Stomach (tissue), 9 donors: ENCODE results near the gene RNF112. TPM values are rescaled to one million over a fixed set of nuclear protein-coding genes. Genes with fewer than 3 reads are reported as not detected.

Experiments used
- DNase-seq, 2 donors: peaks; one replicate each; pipeline versions ENCODE4 v3.0.0 to v3.0.0-alpha.2; 2013 to 2019
- H3K27ac ChIP-seq, 5 donors: fragments of 200-600 bp in 4 of 5; sonication (generic) in 4 of 5; one replicate each; pipeline ENCODE4 v1.5.1; 2013 to 2019; ENCODE audit warnings: mild to moderate bottlenecking in 1 of 5, moderate library complexity in 1 of 5
- H3K27me3 ChIP-seq, 3 donors: fragments of 200-600 bp; sonication (generic); one replicate each; pipeline ENCODE4 v1.5.1; 2017 to 2019; ENCODE audit warnings: mixed run types in 1 of 3
- H3K36me3 ChIP-seq, 4 donors: fragments of 200-600 bp; sonication (generic); 1 replicate in 3 of 4; 2 replicates in 1 of 4; pipeline ENCODE4 v1.5.1; 2016 to 2019
- H3K4me1 ChIP-seq, 4 donors: fragments of 200-600 bp; sonication (generic); one replicate each; pipeline ENCODE4 v1.5.1; 2016 to 2019
- H3K4me3 ChIP-seq, 4 donors: fragments of 200-600 bp; sonication (generic) in 3 of 4; one replicate each; pipeline ENCODE4 v1.5.1; 2016 to 2019; ENCODE audit warnings: mild to moderate bottlenecking in 1 of 4
- H3K9me3 ChIP-seq, 4 donors: fragments of 200-600 bp; sonication (generic); one replicate each; pipeline ENCODE4 v1.5.1; 2016 to 2019
- CTCF ChIP-seq, 7 experiments: fragments of 450-650 bp in 4 of 7; fragments of 200-600 bp in 3 of 7; sonication (generic) in 3 of 7; IDR thresholded peaks; one replicate each; pipeline ENCODE4 v1.5.1; 2016 to 2019; ENCODE audit warnings: antibody characterized with exemption in 7 of 7, control low read depth in 2 of 7, mild to moderate bottlenecking in 1 of 7
- EP300 ChIP-seq: sonication (generic); formaldehyde crosslinking; IDR thresholded peaks from one replicate; pipeline ENCODE4 v1.6.1; 2017; ENCODE audit warnings: antibody characterized with exemption
- POLR2A ChIP-seq, 4 donors: fragments of 450-650 bp; IDR thresholded peaks; one replicate each; pipeline ENCODE4 v1.6.1; 2016; ENCODE audit warnings: antibody characterized with exemption in 4 of 4, control low read depth in 2 of 4, mild to moderate bottlenecking in 1 of 4, moderate library complexity in 1 of 4
- POLR2AphosphoS5 ChIP-seq, 3 donors: sonication (generic); formaldehyde crosslinking; IDR thresholded peaks; one replicate each; pipeline ENCODE4 v1.6.1; 2016; ENCODE audit warnings: antibody characterized with exemption in 3 of 3
- WGBS, 5 donors: extraction: QIAGEN DNeasy Blood & Tissue Kit in 3 of 5; methylation state at CpG; one replicate each; pipeline versions ENCODE4 v1.1.5 to v1.1.7; 2013 to 2018; 5-methylcytosine and 5-hydroxymethylcytosine counted together
- intact Hi-C: fragments of 100-400 bp; cut with DNase I; formaldehyde crosslinking; loops from one replicate; pipeline ENCODE4 v1.15.1; 2023; ENCODE audit warnings: low total_unique reads
- polyA plus RNA-seq, 3 donors: library from polyadenylated mRNA; stranded (reverse); fragments of 200-250 nt; gene quantifications; one replicate each; pipeline ENCODE4 v1.2.3, GENCODE V29; 2013
- total RNA-seq, 5 donors: library from RNA; depleted of rRNA; stranded (reverse); fragments of >200 nt; gene quantifications; one replicate each; pipeline versions ENCODE4 v1.1.0 to v1.2.3, GENCODE V29; 2014 to 2016
- donor health status: healthy with polysubstance abuse.
- donor health status: Bipolar disorder and iron deficiency.
- donor health status: healthy.

The RNF112 gene
- total and polyA plus RNA-seq, 8 donors = 0.45 to 5.0 (median 2.1) TPM; not detected in 2

DNA sequence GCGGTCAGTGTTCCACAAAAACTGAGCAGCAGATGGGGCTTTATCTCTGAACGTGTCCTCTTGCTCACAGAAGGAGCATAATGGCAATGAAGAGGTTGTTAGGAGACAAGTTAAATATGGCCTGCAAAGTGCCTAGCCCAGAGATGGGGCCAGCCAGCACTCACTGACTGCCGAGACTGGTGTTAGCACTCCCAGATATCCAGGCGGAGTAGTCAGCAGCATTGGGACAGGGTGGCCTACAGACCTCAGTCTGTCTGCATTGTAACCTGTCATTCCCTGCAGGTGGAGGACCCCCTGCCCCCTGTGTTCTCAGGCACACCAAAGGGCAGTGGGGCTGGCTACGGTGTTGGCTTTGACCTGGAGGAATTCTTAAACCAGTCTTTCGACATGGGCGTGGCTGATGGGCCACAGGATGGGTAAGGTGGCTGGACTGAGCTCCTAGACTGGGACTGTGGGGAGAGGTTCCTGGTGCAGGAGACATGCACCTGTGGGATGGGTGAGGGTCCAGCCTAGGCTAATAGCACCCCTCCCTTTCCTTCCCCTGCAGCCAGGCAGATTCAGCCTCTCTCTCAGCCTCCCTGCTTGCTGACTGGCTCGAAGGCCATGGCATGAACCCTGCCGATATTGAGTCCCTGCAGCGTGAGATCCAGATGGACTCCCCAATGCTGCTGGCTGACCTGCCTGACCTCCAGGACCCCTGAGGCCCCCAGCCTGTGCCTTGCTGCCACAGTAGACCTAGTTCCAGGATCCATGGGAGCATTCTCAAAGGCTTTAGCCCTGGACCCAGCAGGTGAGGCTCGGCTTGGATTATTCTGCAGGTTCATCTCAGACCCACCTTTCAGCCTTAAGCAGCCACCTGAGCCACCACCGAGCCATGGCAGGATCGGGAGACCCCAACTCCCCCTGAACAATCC is 28.2 kb upstream of the RNF112 start:
- Histone ChIP-seq H3K9me3 (no peaks in the 10 kb centered on the region), H3K27me3 (no peaks in the 10 kb centered on the region), H3K4me1 (peaks cover 64 to 90% (median 84%) of the 10 kb centered on the region in 4 donors), H3K36me3 (peaks cover 46 to 62% (median 55%) of the 10 kb centered on the region in 4 donors), H3K4me3 (no peak overlapping the region), H3K27ac (peak overlapping the region in 3 of 5 donors; percentile 53 to 94 (median 89))
- TF ChIP-seq POLR2A (IDR thresholded peaks at IDR 0.05) (no peak), POLR2AphosphoS5 (IDR thresholded peaks at IDR 0.05) (no peak), EP300 (no peak), CTCF (IDR thresholded peaks at IDR 0.05) (no peak)
- intact Hi-C loops = no loop called here
- WGBS, 5 donors = 80 to 95% (median 87%) methylated on average over 7 to 13 of the region's 13 CpGs
- DNase-seq = no peak

DNA sequence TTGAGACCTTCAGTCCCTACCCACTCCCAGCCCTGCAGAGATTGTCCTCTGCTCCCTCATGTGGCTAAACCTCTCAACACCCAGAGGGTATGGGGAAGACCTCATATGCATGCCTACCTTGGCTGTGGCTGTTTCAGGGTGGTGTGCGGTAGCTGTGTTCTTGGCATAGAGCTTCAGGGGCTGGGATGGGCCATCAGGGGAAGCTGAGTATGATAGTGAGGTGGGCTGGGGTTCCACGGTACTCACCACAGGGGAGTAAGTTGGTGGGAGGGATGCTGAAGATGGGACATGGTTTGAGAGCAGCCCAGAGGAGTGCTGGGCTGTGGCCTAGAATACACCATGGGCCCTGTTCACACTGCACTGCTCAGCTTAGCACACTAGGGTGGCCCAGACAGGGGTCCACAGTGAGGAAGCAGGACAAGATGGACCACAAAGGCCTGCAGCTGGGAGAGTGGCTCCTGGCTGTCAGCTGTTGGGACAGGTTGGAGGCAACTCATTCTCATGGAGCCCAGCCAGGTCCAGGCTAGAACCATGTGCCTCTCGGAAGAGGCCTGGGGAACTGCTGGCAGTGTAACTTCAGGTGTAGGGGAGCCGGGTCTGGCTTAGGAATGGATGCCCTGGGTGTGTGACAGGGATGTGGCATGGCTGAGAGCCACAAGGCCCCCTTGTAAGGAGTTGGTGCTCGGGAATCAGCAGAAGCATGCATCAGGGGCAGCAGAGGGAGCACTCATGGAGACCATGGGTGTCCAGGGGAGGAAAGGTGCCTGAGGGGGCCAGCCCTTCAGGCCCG is 27.2 kb upstream of the RNF112 start:
- TF ChIP-seq CTCF (IDR thresholded peaks at IDR 0.05) (no peak), POLR2A (IDR thresholded peaks at IDR 0.05) (no peak), POLR2AphosphoS5 (IDR thresholded peaks at IDR 0.05) (no peak), EP300 (no peak)
- peaks cover 46 to 62% (median 55%) of the 10 kb centered on the region in 4 donors for H3K36me3 ChIP-seq
- H3K9me3 ChIP-seq = no peaks in the 10 kb centered on the region
- no peak overlapping the region for H3K4me3 ChIP-seq
- H3K27ac ChIP-seq = peak overlapping the region; percentile 40 to 94 (median 89)
- H3K27me3 ChIP-seq = no peaks in the 10 kb centered on the region
- intact Hi-C loops = no loop called here
- 59 to 75% (median 73%) methylated on average over 6 of the region's 6 CpGs for WGBS, 5 donors
- peak in 1 of 2 donors; percentile 17 for DNase-seq
- peaks cover 74 to 97% (median 91%) of the 10 kb centered on the region in 4 donors for H3K4me1 ChIP-seq

DNA sequence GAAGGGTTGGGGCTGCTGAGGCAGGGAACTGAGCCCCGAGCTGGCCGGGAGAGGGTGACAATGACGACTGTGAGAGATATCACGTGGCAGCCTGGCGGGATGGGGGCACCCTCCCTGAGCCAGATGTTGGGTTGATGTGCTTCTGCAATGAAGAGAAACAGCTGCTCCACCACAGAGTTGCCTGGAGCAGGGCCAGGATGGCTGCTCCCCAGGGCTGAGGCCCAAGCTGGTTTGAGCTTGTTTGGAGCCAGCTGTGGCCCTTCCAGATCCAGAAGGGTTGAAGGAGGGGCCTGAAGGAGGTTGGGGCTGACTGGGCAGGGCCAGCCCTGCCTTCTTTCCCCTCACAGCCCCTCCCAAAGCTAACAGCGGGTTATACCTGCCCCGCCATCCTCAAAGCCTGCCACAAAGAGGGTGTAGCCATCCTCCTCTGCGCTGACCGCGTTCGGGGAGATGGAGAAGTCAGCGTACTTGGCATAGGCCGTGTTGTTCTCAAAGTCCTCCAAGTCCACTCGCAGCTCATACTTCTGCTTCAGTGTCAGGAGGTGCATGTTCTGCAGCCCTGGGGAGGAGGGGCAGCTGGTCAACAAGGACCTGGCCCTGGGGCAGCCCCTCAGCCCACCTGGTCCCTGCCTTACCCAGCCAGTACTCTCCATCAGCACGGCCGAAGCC is 26.2 kb upstream of the RNF112 start:
- H3K9me3 ChIP-seq = no peaks in the 10 kb centered on the region
- intact Hi-C loops = no loop called here
- peaks cover 42 to 58% (median 50%) of the 10 kb centered on the region in 4 donors for H3K36me3 ChIP-seq
- H3K27ac ChIP-seq = peak overlapping the region; percentile 40 to 94 (median 89)
- TF ChIP-seq POLR2AphosphoS5 (IDR thresholded peaks at IDR 0.05) (peak in 2 of 3 donors; percentile 73 to 85), EP300 (peak; percentile 37), POLR2A (IDR thresholded peaks at IDR 0.05) (no peak), CTCF (IDR thresholded peaks at IDR 0.05) (no peak)
- no peaks in the 10 kb centered on the region for H3K27me3 ChIP-seq
- peak overlapping the region; percentile 0 to 15 (median 13) for H3K4me3 ChIP-seq
- DNase-seq = peak; percentile 76 to 94
- H3K4me1 ChIP-seq = peaks cover 65 to 97% (median 86%) of the 10 kb centered on the region in 4 donors
- 29 to 35% (median 30%) methylated on average over 11 to 16 of the region's 16 CpGs for WGBS, 5 donors

- Histone ChIP-seq H3K36me3 (peaks cover 38 to 51% (median 43%) of the 10 kb centered on the region in 4 donors), H3K27ac (peak overlapping the region; percentile 40 to 94 (median 89)), H3K27me3 (no peaks in the 10 kb centered on the region), H3K9me3 (no peaks in the 10 kb centered on the region), H3K4me1 (peaks cover 65 to 96% (median 81%) of the 10 kb centered on the region in 4 donors), H3K4me3 (peak overlapping the region; percentile 0 to 26 (median 14))
- intact Hi-C loops = no loop called here
- DNase-seq = no peak
- no peak for TF ChIP-seq EP300
- TF ChIP-seq CTCF (IDR thresholded peaks at IDR 0.05) = no peak
- TF ChIP-seq POLR2A (IDR thresholded peaks at IDR 0.05) = no peak
- TF ChIP-seq POLR2AphosphoS5 (IDR thresholded peaks at IDR 0.05) = no peak
- WGBS, 5 donors = 68 to 85% (median 75%) methylated on average over 9 of the region's 9 CpGs
Observed at GRCh38 chr17:19385521-19385983, 25.5 kb upstream of the RNF112 start.
